Esophagus squamous epithelium (tissue), 5 donors: Measurements from ENCODE around the gene PLP2. TPM values are rescaled to one million over a fixed set of nuclear protein-coding genes. Genes with fewer than 3 reads are reported as not detected.

ENCODE experiments used
- DNase-seq: peaks from one replicate; lab custom pipeline; 2025; lab: John Stamatoyannopoulos, UW
- H3K27ac ChIP-seq, 4 donors: fragments of 200-600 bp; sonication (generic); one replicate each; pipeline ENCODE4 v1.5.1; 2016 to 2019; ENCODE audit warnings: mild to moderate bottlenecking in 1 of 4
- H3K27me3 ChIP-seq, 4 donors: fragments of 200-600 bp; sonication (generic); 1 replicate in 3 of 4; 2 replicates in 1 of 4; pipeline versions ENCODE4 v1.5.1 to v1.6.0; 2017 to 2021; ENCODE audit warnings: antibody characterized with exemption in 1 of 4
- H3K36me3 ChIP-seq, 3 donors: fragments of 200-600 bp; sonication (generic); one replicate each; pipeline ENCODE4 v1.5.1; 2016 to 2019
- H3K4me1 ChIP-seq, 3 donors: fragments of 200-600 bp; sonication (generic); one replicate each; pipeline ENCODE4 v1.5.1; 2017 to 2019
- H3K4me3 ChIP-seq, 4 donors: fragments of 200-600 bp; sonication (generic); 1 replicate in 3 of 4; 2 replicates in 1 of 4; pipeline ENCODE4 v1.5.1; 2016 to 2019; ENCODE audit warnings: mild to moderate bottlenecking in 2 of 4, moderate library complexity in 1 of 4
- H3K9me3 ChIP-seq, 3 donors: fragments of 200-600 bp; sonication (generic); one replicate each; pipeline ENCODE4 v1.5.1; 2016 to 2019
- POLR2A ChIP-seq, 4 donors: fragments of 450-650 bp; IDR thresholded peaks; one replicate each; pipeline ENCODE4 v1.6.1; 2017; ENCODE audit warnings: antibody characterized with exemption in 4 of 4, mild to moderate bottlenecking in 4 of 4, moderate library complexity in 3 of 4
- WGBS, 2 donors: methylation state at CpG; one replicate each; pipeline ENCODE4 v1.1.5; 2018; 5-methylcytosine and 5-hydroxymethylcytosine counted together
- intact Hi-C: fragments of 100-400 bp; cut with DNase I; formaldehyde crosslinking; loops from one replicate; pipeline ENCODE4 v1.15.0; 2022
- total RNA-seq, 4 donors: library from RNA; depleted of rRNA; stranded (reverse); fragments of >200 nt; gene quantifications; one replicate each; pipeline ENCODE4 v1.1.0, GENCODE V29; 2016
- TF ChIP-seq, protein P1 (sequence below), 6 experiments: fragments of 450-650 bp in 4 of 6; fragments of 200-600 bp in 2 of 6; sonication (generic) in 2 of 6; IDR thresholded peaks; one replicate each; pipeline ENCODE4 v1.5.1; 2016 to 2019; ENCODE audit warnings: antibody characterized with exemption in 6 of 6, mild to moderate bottlenecking in 4 of 6, moderate library complexity in 4 of 6
- donor health status: DM: yes; HTN: yes; CAD: no.

The PLP2 gene
- total RNA-seq, 4 donors from 2014 or later = 134 to 187 (median 152) TPM

DNA sequence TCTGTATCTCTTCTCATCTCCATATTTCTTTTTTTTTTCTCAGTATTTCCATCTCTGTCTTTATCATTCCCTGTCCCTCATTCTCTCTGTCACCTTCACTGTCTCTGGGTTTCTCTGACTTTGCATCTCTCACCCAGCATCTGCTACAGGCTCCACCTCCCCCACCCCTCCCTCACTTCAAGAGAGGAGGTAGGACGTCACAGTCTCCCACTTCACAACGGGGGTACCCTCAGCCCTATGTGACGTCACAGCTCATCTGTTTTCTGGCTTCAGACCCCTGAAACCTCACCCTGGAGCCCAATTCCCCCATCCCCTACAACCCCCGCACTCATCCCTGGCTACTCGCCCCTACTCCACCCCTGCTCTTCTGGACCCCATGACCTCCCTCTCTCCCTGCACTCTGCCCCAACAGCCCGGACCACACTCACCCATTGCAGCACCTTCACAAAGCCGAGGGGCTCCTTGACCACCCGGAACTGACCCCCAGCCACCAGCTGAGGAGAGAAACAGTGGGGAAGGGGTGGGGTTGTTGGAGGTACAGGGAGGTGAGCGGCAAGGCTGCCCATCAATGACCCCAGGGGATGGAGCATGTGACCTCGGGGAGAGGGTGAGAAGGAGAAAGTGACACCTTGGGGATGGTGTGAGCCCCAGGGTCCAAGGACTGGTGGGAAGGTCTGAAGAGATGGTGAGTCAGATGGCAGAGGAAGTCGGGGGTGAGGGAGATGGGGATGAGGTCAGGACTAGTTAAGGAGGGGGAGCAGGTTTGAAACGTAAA, 27.0 kb downstream of the PLP2 start:
- Histone ChIP-seq H3K36me3 (no peaks in the 10 kb centered on the region), H3K4me1 (peaks cover 0 to 8% (median 3%) of the 10 kb centered on the region in 3 donors), H3K27me3 (no peaks in the 10 kb centered on the region), H3K4me3 (no peak overlapping the region), H3K27ac (no peak overlapping the region), H3K9me3 (no peaks in the 10 kb centered on the region)
- TF ChIP-seq POLR2A (IDR thresholded peaks at IDR 0.05) = no peak
- TF ChIP-seq, protein P1, sequence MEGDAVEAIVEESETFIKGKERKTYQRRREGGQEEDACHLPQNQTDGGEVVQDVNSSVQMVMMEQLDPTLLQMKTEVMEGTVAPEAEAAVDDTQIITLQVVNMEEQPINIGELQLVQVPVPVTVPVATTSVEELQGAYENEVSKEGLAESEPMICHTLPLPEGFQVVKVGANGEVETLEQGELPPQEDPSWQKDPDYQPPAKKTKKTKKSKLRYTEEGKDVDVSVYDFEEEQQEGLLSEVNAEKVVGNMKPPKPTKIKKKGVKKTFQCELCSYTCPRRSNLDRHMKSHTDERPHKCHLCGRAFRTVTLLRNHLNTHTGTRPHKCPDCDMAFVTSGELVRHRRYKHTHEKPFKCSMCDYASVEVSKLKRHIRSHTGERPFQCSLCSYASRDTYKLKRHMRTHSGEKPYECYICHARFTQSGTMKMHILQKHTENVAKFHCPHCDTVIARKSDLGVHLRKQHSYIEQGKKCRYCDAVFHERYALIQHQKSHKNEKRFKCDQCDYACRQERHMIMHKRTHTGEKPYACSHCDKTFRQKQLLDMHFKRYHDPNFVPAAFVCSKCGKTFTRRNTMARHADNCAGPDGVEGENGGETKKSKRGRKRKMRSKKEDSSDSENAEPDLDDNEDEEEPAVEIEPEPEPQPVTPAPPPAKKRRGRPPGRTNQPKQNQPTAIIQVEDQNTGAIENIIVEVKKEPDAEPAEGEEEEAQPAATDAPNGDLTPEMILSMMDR (IDR thresholded peaks at IDR 0.05) = no peak
- no peak for DNase-seq
- WGBS, 2 donors = 13 to 40% methylated on average over 6 to 11 of the region's 12 CpGs
- intact Hi-C loops = loop anchor here (5.0 kb wide), 1 partner anchor 69 kb away; the partner anchor contains the start of gene PPP1R3F

GRCh38 chrX:49199315-49199595, 27.6 kb downstream of the PLP2 start:
- H3K4me3 ChIP-seq = no peak overlapping the region

DNA sequence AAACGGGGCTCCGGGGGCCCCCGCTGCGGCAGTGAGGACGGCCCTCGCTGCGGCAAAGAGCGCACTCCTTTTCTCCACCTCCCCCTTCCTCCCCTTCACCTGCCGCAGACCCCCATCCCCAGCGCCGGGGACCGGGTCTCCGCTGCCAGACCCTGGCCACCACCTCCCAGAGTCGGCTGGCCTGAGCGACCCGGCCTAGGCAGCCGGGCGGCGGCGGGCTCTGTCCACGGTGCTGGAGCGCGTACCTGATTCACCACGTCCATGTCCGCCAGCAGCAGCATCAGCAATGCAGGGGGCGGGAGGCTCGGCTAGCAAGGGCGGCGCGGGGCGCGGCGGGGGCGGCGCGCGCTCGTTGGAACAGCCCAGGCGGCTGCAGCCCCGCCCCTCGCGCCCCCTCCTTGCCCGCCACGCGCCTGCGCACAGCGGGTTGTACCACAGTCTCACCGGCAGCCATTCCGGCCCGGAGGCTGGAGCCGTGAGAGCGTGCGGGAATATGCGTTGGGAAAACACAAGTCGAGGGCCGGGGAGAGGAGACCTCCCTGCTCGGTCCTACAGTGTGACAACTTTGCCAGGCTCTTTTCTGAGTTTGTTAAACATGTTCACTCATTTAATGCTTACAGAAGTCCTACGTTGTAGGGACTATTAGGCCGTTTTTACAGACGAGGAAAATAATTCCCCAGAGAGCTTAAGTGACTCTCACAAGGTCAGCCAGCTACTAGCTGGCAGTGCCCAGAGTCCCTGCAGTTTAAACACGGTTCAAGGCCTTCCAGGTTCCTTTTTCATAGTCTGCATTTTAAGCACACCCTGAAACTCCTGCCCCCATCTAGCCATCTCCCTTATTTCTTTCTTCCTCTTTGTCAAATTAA, 28.4 kb downstream of the PLP2 start, which contains the start of gene SYP:
SYP (minus strand) TSS at position 288 of the 866 bp plus-strand sequence; CDS start at position 281, 7 bp downstream.
- DNase-seq = peak; percentile 48
- intact Hi-C loops = loop anchor here (5.0 kb wide), 1 partner anchor 67 kb away; the partner anchor contains the start of gene PPP1R3F
- Histone ChIP-seq H3K27ac (peak within 1 kb of the TSS in 3 of 4 donors; percentile 54 to 66 (median 55)), H3K9me3 (no peaks in the 10 kb centered on the region), H3K36me3 (no peaks in the 10 kb centered on the region), H3K4me1 (peaks cover 0 to 8% (median 3%) of the 10 kb centered on the region in 3 donors), H3K4me3 (peak within 1 kb of the TSS in 3 of 4 donors; percentile 21 to 58 (median 35)), H3K27me3 (no peaks in the 10 kb centered on the region)
- 0 to 28% methylated on average over 7 to 22 of the region's 61 CpGs for WGBS, 2 donors
- TF ChIP-seq, protein P1 (IDR thresholded peaks at IDR 0.05) = peak in 1 of 6 experiments; percentile 26
- TF ChIP-seq POLR2A (IDR thresholded peaks at IDR 0.05) = peak in 3 of 4 donors; percentile 52 to 66 (median 63)

More at GRCh38 chrX:49199315-49199595, 27.6 kb downstream of the PLP2 start:
- Histone ChIP-seq H3K9me3 (no peaks in the 10 kb centered on the region), H3K27ac (no peak overlapping the region), H3K36me3 (no peaks in the 10 kb centered on the region), H3K4me1 (peaks cover 0 to 8% (median 3%) of the 10 kb centered on the region in 3 donors), H3K27me3 (no peaks in the 10 kb centered on the region)
- 5 to 47% methylated on average over 9 to 11 of the region's 11 CpGs for WGBS, 2 donors
- TF ChIP-seq, protein P1 (IDR thresholded peaks at IDR 0.05) = no peak
- no peak for TF ChIP-seq POLR2A (IDR thresholded peaks at IDR 0.05)
- no peak for DNase-seq
- intact Hi-C loops = loop anchor here (5.0 kb wide), 1 partner anchor 68 kb away; the partner anchor contains the start of gene PPP1R3F

DNA sequence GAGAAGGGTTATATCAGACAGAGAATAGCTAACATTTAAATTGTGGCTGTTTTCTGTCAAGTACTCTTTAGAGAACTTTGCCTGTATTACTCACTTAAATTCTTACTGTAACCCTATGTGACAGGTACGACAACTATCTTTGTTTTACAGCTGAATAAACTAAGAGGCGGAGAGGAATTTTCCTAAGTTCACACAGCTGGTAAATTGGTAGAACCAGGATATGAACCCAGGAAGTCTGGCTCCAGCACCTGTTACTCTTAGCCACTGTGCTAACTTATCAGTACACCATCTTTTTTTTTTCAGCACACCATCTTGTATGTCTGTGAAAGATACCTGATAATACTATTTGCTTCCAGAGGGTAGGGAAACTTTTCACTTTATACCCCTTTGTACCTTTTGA, 30.3 kb downstream of the PLP2 start:
- intact Hi-C loops = no loop called here
- WGBS, 2 donors = 72 to 87% methylated on average over 2 of the region's 2 CpGs
- Histone ChIP-seq H3K4me1 (peaks cover 0 to 8% (median 3%) of the 10 kb centered on the region in 3 donors), H3K36me3 (no peaks in the 10 kb centered on the region), H3K4me3 (no peak overlapping the region), H3K27me3 (no peaks in the 10 kb centered on the region), H3K27ac (no peak overlapping the region), H3K9me3 (no peaks in the 10 kb centered on the region)
- DNase-seq = no peak
- TF ChIP-seq, protein P1 (IDR thresholded peaks at IDR 0.05) = no peak
- no peak for TF ChIP-seq POLR2A (IDR thresholded peaks at IDR 0.05)
